Keratinocyte (primary cell): ENCODE measurements around the gene SNTB2.

ENCODE experiments used
- CTCF ChIP-seq, 3 experiments: IDR thresholded peaks in 1 of 3; conservative IDR thresholded peaks in 1 of 3; optimal IDR thresholded peaks in 1 of 3; 2 replicates in 2 of 3; 3 replicates in 1 of 3; pipeline versions ENCODE3 to v1.5.1; 2011; ENCODE audit warnings: low read length in 3 of 3, mild to moderate bottlenecking in 3 of 3, moderate library complexity in 2 of 3, control low read depth in 1 of 3, inconsistent platforms in 1 of 3; ENCODE audit not compliant: insufficient read depth in 2 of 3; ENCODE audit errors: extremely low read depth in 1 of 3
- EZH2 ChIP-seq: IDR thresholded peaks from one replicate; pipeline ENCODE4 v1.6.1; 2012; ENCODE audit warnings: inconsistent platforms, mild to moderate bottlenecking, low read length, moderate library complexity

DNA sequence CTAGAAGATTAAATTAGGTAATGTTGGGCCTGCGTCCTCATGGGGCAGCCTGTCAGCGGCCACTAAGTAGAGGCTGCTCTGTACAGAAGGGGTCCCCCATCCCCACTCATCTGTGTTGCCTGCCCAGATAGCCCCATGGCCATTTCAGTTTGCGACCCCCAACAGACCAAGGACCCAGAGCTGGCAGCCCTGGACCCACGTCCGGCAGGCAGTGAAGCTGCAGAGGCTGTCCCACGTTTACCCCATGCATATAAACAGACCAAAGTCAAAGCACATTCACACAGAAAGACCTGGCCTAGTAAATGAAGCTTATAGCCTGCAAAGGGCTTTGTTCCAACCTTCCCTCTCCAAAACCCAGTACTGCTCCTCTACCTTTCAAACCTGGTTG is 138.8 kb downstream of the SNTB2 start:
- TF ChIP-seq CTCF (optimal IDR thresholded peaks at IDR 0.05 in 1 of 3, IDR thresholded peaks at IDR 0.05 in 1 of 3, conservative IDR thresholded peaks at IDR 0.05 in 1 of 3; ENCODE audit: extremely low read depth in 1 of 3, insufficient read depth in 2 of 3, low read length in 3 of 3) (no peak), EZH2 (no peak)
